HG02973 (cell line): ENCODE data around the gene OR51T1.
"Not testable (repeated sequence)": the region's sequence is repeated elsewhere in the genome, so short reads cannot be mapped to it uniquely, and the experiment has no call there.

Experiments used
- ATAC-seq: cut with Tn5 transposase; IDR thresholded peaks from one replicate; pipeline ENCODE4 v1.9.1; 2021; ENCODE audit warnings: moderate library complexity; ENCODE audit not compliant: unreplicated experiment

The OR51T1 gene, protein sequence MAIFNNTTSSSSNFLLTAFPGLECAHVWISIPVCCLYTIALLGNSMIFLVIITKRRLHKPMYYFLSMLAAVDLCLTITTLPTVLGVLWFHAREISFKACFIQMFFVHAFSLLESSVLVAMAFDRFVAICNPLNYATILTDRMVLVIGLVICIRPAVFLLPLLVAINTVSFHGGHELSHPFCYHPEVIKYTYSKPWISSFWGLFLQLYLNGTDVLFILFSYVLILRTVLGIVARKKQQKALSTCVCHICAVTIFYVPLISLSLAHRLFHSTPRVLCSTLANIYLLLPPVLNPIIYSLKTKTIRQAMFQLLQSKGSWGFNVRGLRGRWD

DNA sequence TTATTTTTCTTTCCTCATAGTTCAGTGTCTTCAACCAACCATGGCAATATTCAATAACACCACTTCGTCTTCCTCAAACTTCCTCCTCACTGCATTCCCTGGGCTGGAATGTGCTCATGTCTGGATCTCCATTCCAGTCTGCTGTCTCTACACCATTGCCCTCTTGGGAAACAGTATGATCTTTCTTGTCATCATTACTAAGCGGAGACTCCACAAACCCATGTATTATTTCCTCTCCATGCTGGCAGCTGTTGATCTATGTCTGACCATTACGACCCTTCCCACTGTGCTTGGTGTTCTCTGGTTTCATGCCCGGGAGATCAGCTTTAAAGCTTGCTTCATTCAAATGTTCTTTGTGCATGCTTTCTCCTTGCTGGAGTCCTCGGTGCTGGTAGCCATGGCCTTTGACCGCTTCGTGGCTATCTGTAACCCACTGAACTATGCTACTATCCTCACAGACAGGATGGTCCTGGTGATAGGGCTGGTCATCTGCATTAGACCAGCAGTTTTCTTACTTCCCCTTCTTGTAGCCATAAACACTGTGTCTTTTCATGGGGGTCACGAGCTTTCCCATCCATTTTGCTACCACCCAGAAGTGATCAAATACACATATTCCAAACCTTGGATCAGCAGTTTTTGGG is at the start of gene OR51T1:
Gene OR51T1, plus strand, starts transcription at position 41 of the 641 bp plus-strand sequence. Its CDS starts 0 bp downstream, at position 41.
- no peak for ATAC-seq

DNA sequence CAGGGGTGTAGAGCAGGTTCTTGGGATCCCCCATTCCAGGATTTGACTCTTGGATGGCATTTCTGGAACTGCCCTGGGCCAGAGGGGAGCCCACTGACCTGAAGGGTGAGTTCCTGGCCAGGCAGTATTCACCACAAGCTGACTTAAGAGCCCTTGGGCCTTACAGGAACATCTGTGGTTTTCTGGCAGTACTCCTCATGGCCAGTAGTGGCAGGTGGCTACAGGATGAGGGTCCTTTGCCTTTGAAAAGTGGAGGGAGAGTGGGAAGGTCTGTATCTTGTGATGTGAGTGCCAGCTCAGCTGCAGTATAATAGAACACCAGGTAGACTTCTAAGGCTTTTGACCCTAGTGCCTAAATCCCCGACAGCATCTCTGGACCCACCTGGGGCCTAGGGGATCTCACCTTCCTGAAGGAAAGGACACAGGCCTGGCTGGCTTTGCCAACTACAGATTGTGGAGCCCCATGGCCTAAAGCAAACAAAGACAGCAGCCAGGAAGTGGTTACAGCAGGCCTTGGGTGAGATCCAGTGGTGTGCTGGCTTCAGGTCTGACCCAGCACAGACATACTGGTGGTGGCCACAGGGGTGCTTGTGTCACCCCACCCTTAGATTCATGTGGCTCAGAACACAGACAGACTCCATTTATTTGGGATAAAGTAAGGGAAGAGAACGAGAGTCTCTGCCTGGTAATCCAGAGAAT is 41.7 kb upstream of the OR51T1 start:
- no peak for ATAC-seq

DNA sequence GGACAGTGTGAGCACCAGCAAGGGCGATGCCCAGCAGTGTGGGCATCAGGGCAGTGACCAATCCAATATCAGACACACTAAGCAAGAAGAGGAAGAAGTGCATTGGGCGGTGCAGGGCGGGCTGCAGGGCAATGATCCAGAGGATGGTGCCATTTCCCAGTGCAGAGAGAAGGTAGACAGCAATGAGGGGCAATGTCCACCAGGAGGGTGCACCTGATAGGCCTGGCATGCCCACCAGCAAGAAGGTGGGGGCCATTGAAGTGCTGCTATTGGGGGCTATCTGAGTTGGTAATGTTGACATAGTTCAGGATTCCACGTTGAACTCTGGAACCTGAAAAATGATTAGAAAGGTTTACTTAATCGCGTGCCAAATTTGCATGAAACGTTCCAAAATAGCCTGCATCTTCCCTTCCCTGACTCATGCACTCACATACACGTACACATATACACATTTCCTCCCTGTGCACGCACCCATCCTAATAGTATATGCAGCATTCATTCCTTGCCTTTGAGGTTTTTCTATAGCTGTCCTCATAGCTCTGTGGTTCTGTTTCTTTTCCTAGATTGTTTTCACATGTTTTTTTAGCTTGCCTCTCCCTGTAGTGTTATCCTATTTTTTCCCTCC is 32.7 kb upstream of the OR51T1 start, which contains the start of gene OR51S1:
Gene OR51S1, minus strand, starts transcription at position 301 of the 625 bp plus-strand sequence. Its CDS starts 0 bp downstream, at position 301.
- no peak for ATAC-seq

DNA sequence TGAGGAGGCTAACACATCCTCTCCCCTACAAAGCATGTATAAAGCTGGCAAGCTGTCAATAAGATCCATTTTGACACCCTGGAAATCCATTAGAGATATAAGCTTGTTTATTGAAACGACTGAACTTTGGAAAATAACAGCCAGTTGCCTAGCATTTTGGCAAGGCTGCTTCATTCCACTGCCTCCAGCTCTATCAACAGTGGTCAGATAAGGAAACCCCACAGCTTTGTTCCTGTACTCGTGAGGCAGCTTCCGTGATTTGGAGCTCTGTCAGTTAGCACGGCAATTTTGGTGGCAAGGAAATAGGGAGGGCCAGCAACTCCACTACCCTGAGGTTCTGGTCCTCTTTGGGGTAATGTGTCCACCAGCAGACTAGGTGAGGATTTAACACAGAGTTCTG is 30.7 kb upstream of the OR51T1 start:
- ATAC-seq, result no peak

DNA sequence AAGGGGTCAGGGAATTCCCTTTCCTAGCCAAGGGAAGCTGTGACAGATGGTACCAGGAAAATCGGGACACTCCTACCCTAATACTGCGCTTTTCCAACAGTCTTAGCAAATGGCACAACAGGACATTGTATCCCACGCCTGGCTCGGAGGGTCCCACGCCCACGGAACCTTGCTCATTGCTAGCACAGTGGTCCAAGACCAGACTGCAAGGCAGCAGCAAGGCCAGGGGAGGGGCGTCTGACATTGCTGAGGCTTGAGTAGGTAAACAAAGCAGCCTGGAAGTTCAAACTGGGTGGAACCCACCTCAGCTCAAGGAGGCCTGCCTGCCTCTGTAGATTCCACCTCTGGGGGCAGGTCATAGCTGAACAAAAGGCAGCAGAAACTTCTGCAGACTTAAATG is 27.4 kb upstream of the OR51T1 start:
- not testable (repeated sequence) for ATAC-seq

DNA sequence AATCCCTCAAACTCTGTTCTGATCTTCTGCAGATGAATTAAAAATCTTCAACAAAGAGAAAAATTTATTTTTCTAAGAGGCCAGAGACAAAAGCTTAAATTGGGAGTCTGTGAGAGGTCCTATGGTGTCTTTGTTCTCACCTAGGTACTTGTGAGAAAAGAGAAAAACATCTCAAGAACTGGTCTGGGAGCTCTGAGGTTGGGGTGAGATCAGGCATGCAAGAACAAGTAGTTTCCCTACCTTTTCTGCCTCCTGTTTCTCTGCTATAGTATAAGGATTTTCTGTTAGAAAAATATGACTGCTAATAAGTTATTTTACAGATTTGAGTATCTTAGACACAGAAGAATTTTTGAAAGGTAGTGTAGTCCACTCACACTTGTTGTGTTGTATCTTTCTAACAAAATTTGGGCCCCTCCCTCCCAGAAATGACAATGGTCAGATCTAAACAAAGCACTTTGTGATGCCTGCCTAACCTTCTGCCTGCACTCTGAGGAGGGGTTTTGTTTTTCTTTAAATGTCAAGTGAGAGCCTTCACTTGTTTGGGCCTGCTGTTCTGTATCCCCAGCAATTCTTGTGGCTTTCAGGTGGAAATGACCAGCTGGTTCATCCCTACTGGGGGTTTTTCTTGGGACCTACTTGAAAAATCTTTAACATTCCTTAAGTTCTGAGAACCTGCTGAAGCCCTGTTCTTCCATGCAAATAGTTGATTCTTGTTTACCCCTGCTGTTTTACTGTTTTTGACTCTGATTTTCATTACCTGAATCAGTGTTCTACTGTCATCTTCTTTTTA is 19.1 kb upstream of the OR51T1 start:
- no peak for ATAC-seq

DNA sequence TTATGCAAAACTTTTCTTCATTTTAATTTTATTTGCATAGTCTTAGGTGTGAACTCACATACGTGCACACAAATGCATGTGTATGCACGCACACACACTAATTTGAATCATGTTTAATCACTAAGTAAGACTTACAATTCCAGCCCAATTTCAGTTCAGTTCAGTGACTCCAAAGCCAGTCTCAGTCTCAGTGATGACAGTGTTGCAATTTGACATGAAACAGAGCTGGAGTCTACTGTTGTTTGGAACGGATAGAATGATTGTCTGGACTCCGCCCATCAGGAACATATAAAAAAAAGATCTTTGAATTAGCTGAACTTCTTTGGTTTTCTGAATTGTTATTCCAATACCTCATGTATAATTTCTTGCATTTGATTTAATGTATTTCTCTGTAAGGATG is 17.8 kb upstream of the OR51T1 start:
- no peak for ATAC-seq

DNA sequence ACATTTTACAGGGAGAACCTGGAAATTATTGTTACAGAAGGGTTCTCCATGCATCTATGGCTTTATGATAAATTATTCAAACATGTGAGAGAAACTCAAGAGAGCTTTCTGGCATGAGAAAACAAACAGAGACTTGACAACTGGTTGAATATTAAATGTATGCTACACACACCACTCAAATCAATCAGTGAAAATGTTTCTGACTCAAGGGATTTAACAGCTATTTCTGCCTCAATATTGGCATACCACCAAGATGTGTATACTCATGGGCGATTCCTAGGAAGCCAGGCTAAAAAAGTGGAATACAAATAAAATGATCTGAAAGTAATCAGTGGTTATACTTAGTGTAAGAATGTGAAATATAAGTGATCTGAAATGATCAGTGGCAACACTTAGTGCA is 15.8 kb upstream of the OR51T1 start:
- no peak for ATAC-seq

DNA sequence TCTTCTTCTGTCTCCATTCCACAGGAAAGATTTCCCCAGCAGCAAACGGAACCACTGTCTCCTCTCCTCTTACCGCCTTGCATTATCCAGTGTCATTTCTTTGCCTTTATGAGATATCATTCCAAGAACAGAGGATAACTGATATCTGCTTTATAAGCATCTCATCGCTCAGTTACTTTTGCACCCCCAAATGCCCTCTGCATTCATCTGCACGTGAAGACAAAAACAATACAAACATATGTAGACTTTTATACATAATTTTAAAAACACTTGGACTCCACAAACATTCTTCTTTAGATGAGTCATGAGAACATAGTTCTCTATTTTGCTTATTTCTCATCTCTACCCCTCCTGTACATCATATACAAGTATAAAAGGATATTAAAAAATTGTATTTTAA is 512 bp upstream of the OR51T1 start:
- ATAC-seq, result no peak

DNA sequence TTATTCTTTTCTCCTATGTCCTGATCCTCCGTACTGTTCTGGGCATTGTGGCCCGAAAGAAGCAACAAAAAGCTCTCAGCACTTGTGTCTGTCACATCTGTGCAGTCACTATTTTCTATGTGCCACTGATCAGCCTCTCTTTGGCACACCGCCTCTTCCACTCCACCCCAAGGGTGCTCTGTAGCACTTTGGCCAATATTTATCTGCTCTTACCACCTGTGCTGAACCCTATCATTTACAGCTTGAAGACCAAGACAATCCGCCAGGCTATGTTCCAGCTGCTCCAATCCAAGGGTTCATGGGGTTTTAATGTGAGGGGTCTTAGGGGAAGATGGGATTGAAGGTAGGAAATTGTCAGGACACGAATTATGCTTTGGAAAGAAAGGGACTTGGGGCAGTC is 843 bp downstream of the OR51T1 start:
- no peak for ATAC-seq

DNA sequence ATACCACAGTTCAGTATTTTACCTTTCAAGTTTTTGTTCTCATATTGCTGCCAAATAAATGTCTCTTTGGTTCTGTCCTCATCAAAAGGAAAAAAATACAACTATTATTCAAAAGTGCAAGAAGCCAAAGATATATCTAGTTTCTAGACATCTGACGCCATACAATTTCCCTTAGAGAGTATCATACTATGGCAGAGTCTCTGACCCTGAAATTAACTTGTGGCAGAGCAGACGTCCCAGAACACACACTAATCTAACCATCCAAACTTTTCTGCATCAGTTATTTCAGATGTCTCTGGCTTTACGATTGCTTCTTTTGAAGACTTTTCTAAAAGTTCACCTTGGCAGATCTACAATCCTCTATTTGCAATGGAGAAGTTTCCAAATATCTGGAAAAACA is 2.7 kb downstream of the OR51T1 start:
- no peak for ATAC-seq

DNA sequence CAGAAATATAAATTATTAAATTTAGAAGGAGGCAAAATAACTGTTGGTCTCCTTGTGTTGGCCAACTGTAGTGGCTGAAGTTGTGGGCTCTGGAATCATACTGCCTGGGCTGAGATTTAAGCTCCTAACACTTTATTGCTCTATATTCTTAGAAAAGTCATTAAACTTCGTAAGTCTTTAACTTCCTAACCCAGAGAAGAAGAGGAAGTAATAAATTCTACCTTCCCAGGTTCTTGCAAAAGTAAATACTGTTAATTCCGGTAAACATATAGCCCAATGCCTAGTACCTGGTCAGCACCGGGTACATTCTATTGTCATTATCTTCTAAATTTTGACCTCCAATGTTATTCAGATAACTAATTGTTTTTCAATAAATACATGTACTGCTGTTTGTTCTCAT is 4.5 kb downstream of the OR51T1 start:
- no peak for ATAC-seq

DNA sequence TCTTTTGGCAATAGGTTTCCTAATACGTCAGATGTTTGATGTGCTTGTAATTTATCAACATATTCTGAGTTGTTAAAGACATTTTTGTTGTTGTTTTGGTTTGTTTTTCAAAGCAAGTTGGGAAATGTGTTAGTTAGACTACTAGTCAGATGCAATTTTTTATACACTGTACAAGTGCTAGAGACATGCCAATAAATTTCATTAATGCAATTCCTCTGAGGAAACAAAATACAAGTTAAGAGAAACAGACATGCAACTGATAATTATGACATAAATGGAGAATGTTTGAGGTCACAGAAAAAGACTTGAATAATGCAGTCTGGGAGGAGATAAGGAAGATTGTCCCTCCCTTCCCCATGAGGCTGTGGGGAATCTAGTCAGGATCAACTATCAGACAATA is 5.9 kb downstream of the OR51T1 start:
- ATAC-seq, result no peak

DNA sequence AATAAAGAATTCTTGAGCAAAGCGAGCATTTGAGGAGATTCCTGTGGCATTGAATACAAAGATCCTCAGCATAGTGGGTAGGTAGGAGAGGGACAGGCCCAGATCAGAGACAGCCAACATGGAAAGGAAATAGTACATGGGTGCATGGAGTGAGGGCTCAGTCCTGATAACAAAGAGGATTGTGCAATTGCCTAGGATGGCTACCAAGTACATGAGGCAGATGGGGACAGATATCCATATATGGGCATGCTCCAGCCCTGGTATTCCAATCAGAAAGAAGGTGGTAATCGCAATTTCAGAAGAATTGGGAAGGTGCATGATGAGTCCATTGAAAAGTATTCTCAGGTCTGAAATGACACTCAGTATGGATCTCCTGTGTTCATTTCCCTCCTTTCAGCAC is 8.6 kb downstream of the OR51T1 start:
- ATAC-seq, result no peak

DNA sequence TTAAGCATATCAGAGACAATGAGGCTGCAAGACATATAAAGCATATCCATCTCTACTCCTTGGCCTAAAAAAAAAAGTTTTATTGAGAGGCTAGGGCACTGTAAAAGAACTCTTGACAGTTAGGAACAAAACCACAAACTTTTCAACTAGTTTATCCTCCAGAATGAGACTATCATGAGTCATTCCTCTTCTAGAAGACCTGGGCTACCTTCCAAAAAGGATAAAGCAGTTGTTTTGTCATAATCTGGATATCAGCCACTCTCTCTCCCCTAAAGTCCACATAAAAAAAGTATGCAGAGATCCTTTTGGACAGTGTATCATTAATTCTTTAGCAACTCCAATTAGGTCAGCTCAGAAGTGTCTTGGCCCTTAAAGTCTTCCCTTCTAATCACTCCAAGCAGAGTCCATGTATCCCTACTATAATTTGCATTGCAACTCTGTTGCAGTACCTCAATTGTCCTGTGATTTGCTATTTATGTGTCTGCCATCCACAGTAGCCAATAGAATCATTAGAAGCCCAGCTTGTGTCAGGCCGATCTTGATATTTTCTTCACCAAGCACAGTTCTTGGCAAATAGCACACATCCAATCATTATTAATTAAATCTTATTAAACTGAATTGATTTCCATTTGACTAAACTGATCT is 10.4 kb downstream of the OR51T1 start:
- ATAC-seq, result no peak

DNA sequence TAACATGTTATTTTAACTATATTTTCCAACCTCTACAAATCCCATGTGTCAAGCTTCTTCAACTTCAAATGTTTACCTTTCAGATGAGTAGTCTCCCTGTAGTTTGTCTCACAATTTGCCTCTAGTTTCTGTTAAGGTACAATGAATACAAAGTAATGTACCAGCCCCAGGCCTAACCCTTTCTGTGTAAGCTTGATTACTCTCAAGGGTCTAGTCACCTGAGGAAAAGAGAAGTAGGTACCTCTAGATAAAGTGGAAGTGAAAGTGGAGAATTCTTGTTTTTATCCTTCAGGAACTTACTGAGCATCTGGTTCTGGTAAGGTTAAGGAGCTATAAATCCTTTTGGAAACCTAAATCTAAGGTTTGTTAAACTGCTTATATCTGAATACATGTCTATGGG is 21.8 kb downstream of the OR51T1 start, which contains the start of gene OR51A7:
Gene OR51A7, plus strand, starts transcription at position 300 of the 400 bp plus-strand sequence. CDS start 3,587 bp downstream, outside the sequence.
- ATAC-seq, result no peak

DNA sequence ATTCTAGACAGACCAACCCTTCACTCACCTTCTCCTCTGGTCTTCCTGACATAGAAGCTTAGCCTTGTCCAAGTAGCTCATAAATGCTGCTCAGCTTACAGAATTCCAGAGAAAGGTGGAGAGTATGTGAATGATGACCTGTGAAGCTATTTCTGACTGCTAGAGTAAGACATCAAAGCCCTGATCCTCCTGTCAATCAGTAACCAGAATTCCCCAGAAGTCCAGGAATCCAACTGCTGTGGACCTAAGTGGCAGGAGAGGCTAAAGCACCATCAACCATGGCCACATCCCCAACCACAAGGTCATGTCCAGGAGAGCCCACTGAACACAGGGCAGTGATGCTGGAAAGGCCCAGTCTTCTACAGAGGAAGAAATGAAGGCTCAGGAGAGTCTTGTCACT is 34.9 kb downstream of the OR51T1 start:
- no peak for ATAC-seq

DNA sequence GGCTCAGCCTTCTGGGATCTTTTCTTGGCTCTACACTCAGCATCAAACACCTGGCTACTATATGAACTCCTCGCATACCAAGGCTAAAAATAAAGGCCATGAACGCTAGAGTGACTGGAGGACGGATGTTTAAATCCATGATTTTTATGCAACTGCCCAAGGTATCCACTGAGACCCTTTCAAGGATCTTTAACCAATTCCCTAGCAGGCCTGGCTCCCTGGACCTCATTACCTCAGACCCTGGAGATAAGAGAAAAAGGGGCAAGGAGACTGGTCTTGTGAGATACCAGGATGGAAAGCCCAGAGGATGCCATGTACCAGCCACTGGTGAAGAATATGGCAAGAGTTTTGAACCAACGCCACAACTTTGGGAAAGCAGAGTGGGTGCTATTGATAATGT is 37.5 kb downstream of the OR51T1 start, which contains the start of gene OR51G2:
Gene OR51G2, minus strand, starts transcription at position 101 of the 400 bp plus-strand sequence. CDS start 3,687 bp downstream, outside the sequence.
- ATAC-seq, result no peak

DNA sequence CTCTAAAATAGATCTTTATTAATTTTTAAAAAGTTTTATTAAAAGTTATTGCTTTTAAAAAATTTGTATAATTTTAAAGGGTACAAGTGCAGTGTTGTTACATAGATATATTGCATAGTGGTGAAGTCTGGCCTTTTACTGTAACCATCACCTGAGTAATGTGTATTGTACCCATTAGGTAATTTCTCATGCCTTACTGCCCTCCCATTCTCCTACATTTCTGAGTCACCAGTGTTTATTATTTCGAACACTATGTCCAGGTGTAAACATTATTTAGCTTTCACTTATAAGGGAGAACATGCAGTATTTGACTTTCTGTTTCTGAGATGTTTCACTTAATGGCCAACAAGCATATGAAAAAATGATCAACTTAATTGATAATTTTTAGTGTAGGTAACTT is 40.1 kb downstream of the OR51T1 start:
- no peak for ATAC-seq

DNA sequence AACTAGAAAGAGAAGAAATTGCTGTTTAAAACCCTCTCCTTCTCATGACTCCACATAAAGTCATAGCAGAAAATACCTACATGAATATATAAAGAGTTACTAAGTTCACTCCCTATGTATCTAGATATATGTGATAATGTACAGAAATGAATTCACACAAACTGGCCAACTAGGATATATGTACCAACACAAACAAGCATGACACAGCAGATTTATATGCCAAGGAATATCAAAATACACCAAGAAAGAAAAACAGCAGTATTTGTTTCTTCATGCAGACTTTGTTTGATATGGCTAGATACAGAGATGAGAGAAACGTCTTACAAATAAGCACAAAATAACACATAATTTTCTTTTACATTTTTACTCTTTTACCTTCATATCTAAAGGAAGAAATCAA is 40.6 kb downstream of the OR51T1 start:
- no peak for ATAC-seq
